ENCODE data around the gene FANCF. TPM values are rescaled to one million over a fixed set of nuclear protein-coding genes. Genes with fewer than 3 reads are reported as not detected.

Gene FANCF
- total RNA-seq, 4 donors from 2014 or later = 6.9 to 10.0 (median 8.9) TPM

- peaks cover 0 to 15% (median 0%) of the 10 kb centered on the region in 4 donors for H3K4me1 ChIP-seq
- no peak overlapping the region for H3K4me3 ChIP-seq
- no peaks in the 10 kb centered on the region for H3K36me3 ChIP-seq
- H3K27ac ChIP-seq = no peak overlapping the region
- 93 to 96% methylated on average over 2 of the region's 2 CpGs for WGBS, 2 donors
- DNase-seq (ENCODE audit: low spot score in 2 of 2) = no peak
- TF ChIP-seq POLR2A (IDR thresholded peaks at IDR 0.05) (no peak), EP300 (IDR thresholded peaks at IDR 0.05) (no peak), CTCF (IDR thresholded peaks at IDR 0.05) (no peak)
- H3K9me3 ChIP-seq = no peaks in the 10 kb centered on the region
- peaks cover 0 to 3% of the 10 kb centered on the region in 2 donors for H3K27me3 ChIP-seq
Measured at GRCh38 chr11:22669368-22669767, 43.7 kb upstream of the FANCF start.

GRCh38 chr11:22668005-22668796 lies 42.6 kb upstream of the FANCF start:
- no peak for DNase-seq (ENCODE audit: low spot score in 2 of 2)
- Histone ChIP-seq H3K27me3 (peaks cover 0 to 3% of the 10 kb centered on the region in 2 donors), H3K4me1 (peaks cover 0 to 15% (median 0%) of the 10 kb centered on the region in 4 donors), H3K27ac (no peak overlapping the region), H3K9me3 (no peaks in the 10 kb centered on the region), H3K4me3 (no peak overlapping the region), H3K36me3 (no peaks in the 10 kb centered on the region)
- TF ChIP-seq POLR2A (IDR thresholded peaks at IDR 0.05) (no peak), CTCF (IDR thresholded peaks at IDR 0.05) (no peak), EP300 (IDR thresholded peaks at IDR 0.05) (no peak)
- WGBS, 2 donors = 73 to 86% methylated on average over 3 of the region's 3 CpGs

- Histone ChIP-seq H3K27me3 (peaks cover 0 to 3% of the 10 kb centered on the region in 2 donors), H3K4me3 (peak overlapping the region; percentile 42 to 57 (median 50)), H3K27ac (peak overlapping the region in 3 of 4 donors; percentile 59 to 83 (median 68)), H3K36me3 (no peaks in the 10 kb centered on the region), H3K4me1 (peaks cover 0 to 15% (median 0%) of the 10 kb centered on the region in 4 donors), H3K9me3 (no peaks in the 10 kb centered on the region)
- WGBS, 2 donors = 1 to 5% methylated on average over 39 to 40 of the region's 40 CpGs
- DNase-seq (ENCODE audit: low spot score in 2 of 2) = no peak
- peak in 2 of 5 experiments; percentile 10 to 37 for TF ChIP-seq CTCF (IDR thresholded peaks at IDR 0.05)
- peak in 1 of 2 donors; percentile 32 for TF ChIP-seq EP300 (IDR thresholded peaks at IDR 0.05)
- no peak for TF ChIP-seq POLR2A (IDR thresholded peaks at IDR 0.05)
Measured at GRCh38 chr11:22666688-22667439, 41.2 kb upstream of the FANCF start.

- no peak for DNase-seq (ENCODE audit: low spot score in 2 of 2)
- TF ChIP-seq CTCF (IDR thresholded peaks at IDR 0.05) = no peak
- TF ChIP-seq EP300 (IDR thresholded peaks at IDR 0.05) = no peak
- TF ChIP-seq POLR2A (IDR thresholded peaks at IDR 0.05) = no peak
- H3K4me1 ChIP-seq = peaks cover 0 to 15% (median 0%) of the 10 kb centered on the region in 4 donors
- no peaks in the 10 kb centered on the region for H3K36me3 ChIP-seq
- H3K4me3 ChIP-seq = peak within 1 kb of the TSS; percentile 42 to 57 (median 50)
- 2% methylated on average over 8 of the region's 8 CpGs for WGBS, 2 donors
- H3K27me3 ChIP-seq = peaks cover 0 to 3% of the 10 kb centered on the region in 2 donors
- peak within 1 kb of the TSS in 3 of 4 donors; percentile 59 to 83 (median 68) for H3K27ac ChIP-seq
- no peaks in the 10 kb centered on the region for H3K9me3 ChIP-seq
Measured at GRCh38 chr11:22666325-22666687, 40.7 kb upstream of the FANCF start, which contains the start of gene GAS2. GAS2 (plus strand) TSS chr11:22666611; CDS start chr11:22674870, 8,259 bp downstream.

All from tibial nerve (tissue), 4 donors.